ENCODE results near the gene PRDM5. TPM values are rescaled to one million over a fixed set of nuclear protein-coding genes. Genes with fewer than 3 reads are reported as not detected.

PRDM5 gene
- total RNA-seq, 2 donors from 2014 or later: 9.6 to 36.3 TPM

- H3K36me3 ChIP-seq (replicated peaks in 1 of 2; ENCODE audit: insufficient read depth in 1 of 2, low read depth in 2 of 2): no peaks in the 10 kb centered on the region
- no peak overlapping the region for H3K27ac ChIP-seq
- no peaks in the 10 kb centered on the region for H3K9me3 ChIP-seq
Measured at GRCh38 chr4:120902925-120903324, 19.6 kb downstream of the PRDM5 start.

DNA sequence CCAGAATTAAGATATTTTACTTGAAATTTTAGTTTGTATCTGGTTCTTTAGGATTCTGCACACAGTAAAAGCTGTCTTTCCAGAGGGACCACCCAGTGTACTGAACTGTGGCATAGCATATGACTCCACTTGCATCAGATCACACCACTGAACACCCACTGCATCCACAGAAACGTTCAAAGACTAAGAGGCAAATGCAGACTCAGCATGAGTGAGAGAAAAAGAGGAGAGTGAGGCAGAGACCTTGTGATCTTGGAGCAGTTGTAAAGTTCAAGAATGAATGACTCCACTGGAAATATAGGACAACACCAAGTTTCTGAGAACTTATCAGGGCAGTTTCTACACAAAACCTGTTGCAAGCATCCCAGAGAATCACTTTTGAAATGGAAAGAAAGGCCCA, 20.8 kb downstream of the PRDM5 start:
- DNase-seq (no peak), ATAC-seq (no peak)
- no peaks in the 10 kb centered on the region for H3K27me3 ChIP-seq
- WGBS, 2 donors: 83 to 86% methylated on average over 1 of the region's 1 CpG
- H3K36me3 ChIP-seq (replicated peaks in 1 of 2; ENCODE audit: insufficient read depth in 1 of 2, low read depth in 2 of 2): no peaks in the 10 kb centered on the region
- no peaks in the 10 kb centered on the region for H3K9me3 ChIP-seq
- TF ChIP-seq POLR2A (IDR thresholded peaks at IDR 0.05): no peak
- TF ChIP-seq, protein P1, sequence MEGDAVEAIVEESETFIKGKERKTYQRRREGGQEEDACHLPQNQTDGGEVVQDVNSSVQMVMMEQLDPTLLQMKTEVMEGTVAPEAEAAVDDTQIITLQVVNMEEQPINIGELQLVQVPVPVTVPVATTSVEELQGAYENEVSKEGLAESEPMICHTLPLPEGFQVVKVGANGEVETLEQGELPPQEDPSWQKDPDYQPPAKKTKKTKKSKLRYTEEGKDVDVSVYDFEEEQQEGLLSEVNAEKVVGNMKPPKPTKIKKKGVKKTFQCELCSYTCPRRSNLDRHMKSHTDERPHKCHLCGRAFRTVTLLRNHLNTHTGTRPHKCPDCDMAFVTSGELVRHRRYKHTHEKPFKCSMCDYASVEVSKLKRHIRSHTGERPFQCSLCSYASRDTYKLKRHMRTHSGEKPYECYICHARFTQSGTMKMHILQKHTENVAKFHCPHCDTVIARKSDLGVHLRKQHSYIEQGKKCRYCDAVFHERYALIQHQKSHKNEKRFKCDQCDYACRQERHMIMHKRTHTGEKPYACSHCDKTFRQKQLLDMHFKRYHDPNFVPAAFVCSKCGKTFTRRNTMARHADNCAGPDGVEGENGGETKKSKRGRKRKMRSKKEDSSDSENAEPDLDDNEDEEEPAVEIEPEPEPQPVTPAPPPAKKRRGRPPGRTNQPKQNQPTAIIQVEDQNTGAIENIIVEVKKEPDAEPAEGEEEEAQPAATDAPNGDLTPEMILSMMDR (IDR thresholded peaks at IDR 0.05): no peak
- intact Hi-C loops (cut with DNase I): no loop called here
- no peak overlapping the region for H3K27ac ChIP-seq
- no peak overlapping the region for H3K4me3 ChIP-seq
- H3K4me1 ChIP-seq: no peaks in the 10 kb centered on the region

More at GRCh38 chr4:120902925-120903324, 19.6 kb downstream of the PRDM5 start:
- intact Hi-C loops (cut with DNase I): no loop called here
- DNase-seq (no peak), ATAC-seq (no peak)
- Histone ChIP-seq H3K4me3 (no peak overlapping the region), H3K27me3 (no peaks in the 10 kb centered on the region), H3K4me1 (no peaks in the 10 kb centered on the region)
- TF ChIP-seq, protein P1 (IDR thresholded peaks at IDR 0.05): no peak
- TF ChIP-seq POLR2A (IDR thresholded peaks at IDR 0.05): no peak

GRCh38 chr4:120897981-120898719, 24.4 kb downstream of the PRDM5 start:
- H3K27me3 ChIP-seq: no peaks in the 10 kb centered on the region
- no peaks in the 10 kb centered on the region for H3K9me3 ChIP-seq
- no peak overlapping the region for H3K4me3 ChIP-seq
- WGBS, 2 donors: 90 to 95% methylated on average over 4 of the region's 4 CpGs
- no peak for ATAC-seq
- H3K4me1 ChIP-seq: no peaks in the 10 kb centered on the region
- intact Hi-C loops (cut with DNase I): no loop called here
- H3K36me3 ChIP-seq (replicated peaks in 1 of 2; ENCODE audit: insufficient read depth in 1 of 2, low read depth in 2 of 2): no peaks in the 10 kb centered on the region
- TF ChIP-seq, protein P1 (IDR thresholded peaks at IDR 0.05): no peak
- TF ChIP-seq POLR2A (IDR thresholded peaks at IDR 0.05): no peak
- no peak for DNase-seq
- H3K27ac ChIP-seq: no peak overlapping the region

DNA sequence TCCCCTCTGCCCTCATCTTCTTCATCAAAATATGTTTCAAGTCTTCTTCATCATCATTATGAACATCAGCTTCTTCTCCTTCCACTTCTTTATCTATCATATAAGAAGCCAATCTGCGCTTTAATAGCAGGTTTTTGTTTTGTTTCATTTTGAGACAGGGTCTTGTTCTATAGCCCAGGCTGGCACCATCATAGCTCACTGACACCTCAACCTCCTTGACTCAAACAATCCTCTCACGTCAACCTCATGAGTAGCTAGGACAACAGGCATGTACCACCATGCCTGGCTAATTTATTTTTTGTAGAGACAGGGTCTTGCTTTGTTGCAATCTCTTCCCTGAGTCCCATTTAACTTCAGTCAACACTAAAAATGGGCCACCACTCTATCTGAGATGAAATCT, 27.0 kb downstream of the PRDM5 start:
- ATAC-seq (no peak), DNase-seq (no peak)
- Histone ChIP-seq H3K4me3 (no peak overlapping the region), H3K36me3 (replicated peaks in 1 of 2; ENCODE audit: insufficient read depth in 1 of 2, low read depth in 2 of 2) (no peaks in the 10 kb centered on the region), H3K9me3 (peaks cover 0 to 4% (median 0%) of the 10 kb centered on the region in 3 donors), H3K27me3 (no peaks in the 10 kb centered on the region), H3K27ac (no peak overlapping the region), H3K4me1 (no peaks in the 10 kb centered on the region)
- WGBS, 2 donors: 92 to 100% methylated on average over 2 of the region's 2 CpGs
- TF ChIP-seq, protein P1 (IDR thresholded peaks at IDR 0.05): no peak
- no peak for TF ChIP-seq POLR2A (IDR thresholded peaks at IDR 0.05)
- intact Hi-C loops (cut with DNase I): no loop called here

DNA sequence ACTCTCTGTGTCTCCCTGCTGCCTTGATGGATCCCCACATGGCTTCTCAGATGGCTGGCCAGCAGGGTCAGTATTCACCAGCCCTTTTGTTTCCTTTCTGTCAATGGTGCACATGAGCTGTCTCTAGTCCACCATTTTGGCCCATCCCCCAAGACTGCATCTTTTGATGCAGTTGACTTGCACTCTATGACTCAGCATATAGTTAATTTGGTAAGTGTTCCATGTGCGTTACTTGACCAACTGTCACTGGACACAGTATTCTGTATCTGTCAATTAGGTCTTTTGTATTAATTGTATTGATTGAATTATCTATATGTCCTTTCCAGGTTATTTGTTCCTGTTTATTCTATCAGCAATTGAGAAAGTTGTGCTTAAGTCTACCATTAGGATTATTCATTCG, 29.2 kb downstream of the PRDM5 start:
- TF ChIP-seq, protein P1 (IDR thresholded peaks at IDR 0.05): no peak
- no peak overlapping the region for H3K27ac ChIP-seq
- H3K9me3 ChIP-seq: peaks cover 0 to 4% (median 0%) of the 10 kb centered on the region in 3 donors
- intact Hi-C loops (cut with DNase I): no loop called here
- ATAC-seq: no peak
- H3K36me3 ChIP-seq (replicated peaks in 1 of 2; ENCODE audit: insufficient read depth in 1 of 2, low read depth in 2 of 2): no peaks in the 10 kb centered on the region
- 73 to 75% methylated on average over 2 of the region's 2 CpGs for WGBS, 2 donors
- no peak for DNase-seq
- no peaks in the 10 kb centered on the region for H3K27me3 ChIP-seq
- H3K4me1 ChIP-seq: no peaks in the 10 kb centered on the region
- no peak overlapping the region for H3K4me3 ChIP-seq

All from body of pancreas (tissue), 4 donors.